Common myeloid progenitor, CD34-positive (primary cell): ENCODE results near the gene ERAP2.
"Not testable (repeated sequence)": the region's sequence is repeated elsewhere in the genome, so short reads cannot be mapped to it uniquely, and the experiment has no call there.

Source experiments
- CTCF ChIA-PET: fragments of 350-600 bp; sonication (Branson Sonifier 250); formaldehyde crosslinking; loops from one replicate; lab custom pipeline; 2021; ENCODE audit warnings: antibody characterized with exemption; lab: Charles Lee
- POLR2A ChIA-PET: fragments of 350-600 bp; sonication (Branson Sonifier 250); formaldehyde crosslinking; loops from one replicate; lab custom pipeline; 2021; ENCODE audit warnings: antibody characterized with exemption; lab: Charles Lee
- DNase-seq, 3 donors: peaks; one replicate each; pipeline versions ENCODE4 v3.0.0 to v3.0.0-alpha.2; 2013
- H3K27ac ChIP-seq, 2 experiments: 1 replicate in 1 of 2; 2 replicates in 1 of 2; pipeline ENCODE4 v1.7.0; 2013; ENCODE audit warnings: inconsistent platforms in 2 of 2, low read length in 2 of 2, mild to moderate bottlenecking in 2 of 2, low read depth in 1 of 2, moderate library complexity in 1 of 2; ENCODE audit not compliant: severe bottlenecking in 2 of 2, insufficient read depth in 1 of 2, poor library complexity in 1 of 2
- H3K27me3 ChIP-seq, 5 experiments: replicated peaks in 2 of 5; 1 replicate in 3 of 5; 2 replicates in 2 of 5; pipeline versions ENCODE4 v1.6.1 to v1.7.0; 2013; ENCODE audit warnings: low read length in 4 of 5, mild to moderate bottlenecking in 2 of 5, moderate library complexity in 2 of 5, inconsistent platforms in 1 of 5; ENCODE audit not compliant: insufficient read depth in 5 of 5, control insufficient read depth in 4 of 5
- H3K36me3 ChIP-seq, 4 experiments: 1 replicate in 2 of 4; 2 replicates in 2 of 4; pipeline versions ENCODE4 v1.6.1 to v1.7.0; 2013; ENCODE audit warnings: low read length in 3 of 4, control low read depth in 1 of 4, mild to moderate bottlenecking in 1 of 4; ENCODE audit not compliant: control insufficient read depth in 4 of 4, insufficient read depth in 4 of 4
- H3K4me1 ChIP-seq, 4 experiments: 1 replicate in 3 of 4; 2 replicates in 1 of 4; pipeline versions ENCODE4 v1.6.1 to v1.7.1; 2013; ENCODE audit warnings: low read length in 3 of 4, mild to moderate bottlenecking in 3 of 4, control low read depth in 1 of 4, inconsistent platforms in 1 of 4, moderate library complexity in 1 of 4; ENCODE audit not compliant: control insufficient read depth in 4 of 4, insufficient read depth in 4 of 4; ENCODE audit errors: control extremely low read depth in 1 of 4
- H3K4me3 ChIP-seq, 7 experiments: 1 replicate in 4 of 7; 2 replicates in 3 of 7; pipeline versions ENCODE4 v1.5.1 to v1.7.0; 2013; ENCODE audit warnings: mild to moderate bottlenecking in 7 of 7, low read length in 6 of 7, moderate library complexity in 6 of 7, inconsistent platforms in 2 of 7, low read depth in 2 of 7, control low read depth in 1 of 7; ENCODE audit not compliant: insufficient read depth in 4 of 7, control insufficient read depth in 1 of 7; ENCODE audit errors: extremely low read depth in 1 of 7
- H3K9me3 ChIP-seq, 5 experiments: 1 replicate in 4 of 5; 2 replicates in 1 of 5; pipeline versions ENCODE4 v1.6.1 to v1.7.1; 2013; ENCODE audit warnings: low read length in 4 of 5, mild to moderate bottlenecking in 2 of 5, inconsistent platforms in 1 of 5, low read depth in 1 of 5, moderate library complexity in 1 of 5; ENCODE audit not compliant: control insufficient read depth in 4 of 5, insufficient read depth in 2 of 5; ENCODE audit errors: control extremely low read depth in 1 of 5
- WGBS: methylation state at CpG from one replicate; pipeline ENCODE4 v1.1.5; 2013; ENCODE audit not compliant: insufficient coverage; 5-methylcytosine and 5-hydroxymethylcytosine counted together

Gene ERAP2

DNA sequence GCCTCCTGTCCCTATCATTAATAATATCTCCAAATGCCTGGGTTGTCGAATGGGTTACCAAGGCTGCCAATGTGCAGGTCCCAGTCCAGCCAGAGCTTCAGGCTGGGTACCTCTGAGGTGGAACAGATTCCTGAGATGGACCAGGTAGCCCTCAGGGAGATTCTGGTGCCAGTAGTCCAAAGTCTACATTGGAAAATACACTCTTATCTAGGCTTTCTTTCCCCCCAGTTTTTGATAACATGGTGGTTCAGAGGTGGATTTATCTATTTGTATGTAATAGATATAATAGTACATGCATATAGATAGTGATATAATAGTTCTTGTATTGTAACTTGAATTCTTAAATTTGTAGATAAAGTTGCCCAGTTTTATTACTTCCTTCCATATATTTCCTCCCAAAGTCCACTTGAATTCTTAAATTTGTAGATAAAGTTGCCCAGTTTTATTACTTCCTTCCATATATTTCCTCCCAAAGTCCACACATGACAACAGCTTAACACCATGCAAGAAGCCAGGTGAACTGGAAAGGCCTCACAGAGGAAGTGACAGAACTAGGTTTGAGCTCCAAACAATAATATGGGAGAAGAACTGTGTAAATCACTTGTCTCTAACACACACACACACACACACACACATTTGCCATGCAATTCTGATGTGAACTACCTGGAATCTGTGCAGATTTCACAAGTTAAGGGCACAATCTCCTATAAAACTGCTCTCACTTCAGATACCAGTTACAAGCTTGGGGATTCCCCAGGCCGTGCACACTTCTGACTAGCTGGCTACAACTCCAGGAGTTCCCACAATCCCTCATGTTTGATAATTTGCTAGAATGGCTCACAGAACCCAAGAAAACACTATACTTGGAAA lies 37.9 kb upstream of the ERAP2 start:
- WGBS: 65% methylated on average over 2 of the region's 2 CpGs
- no peaks in the 10 kb centered on the region for H3K9me3 ChIP-seq
- no peak overlapping the region for H3K27ac ChIP-seq
- peaks cover 0 to 33% (median 13%) of the 10 kb centered on the region in 4 experiments for H3K4me1 ChIP-seq
- H3K36me3 ChIP-seq: no peaks in the 10 kb centered on the region
- peak in 1 of 3 donors; percentile 24 for DNase-seq
- no peaks in the 10 kb centered on the region for H3K27me3 ChIP-seq
- ChIA-PET CTCF (interaction anchor here (1.0 to 1.7 kb wide), 5 partner anchors 12 to 30 kb away, joined by 3 to 7 read pairs (median 3); no protein-coding TSS in a partner anchor), POLR2A (no interaction called here)
- peak overlapping the region in 1 of 7 experiments; percentile 19 for H3K4me3 ChIP-seq

DNA sequence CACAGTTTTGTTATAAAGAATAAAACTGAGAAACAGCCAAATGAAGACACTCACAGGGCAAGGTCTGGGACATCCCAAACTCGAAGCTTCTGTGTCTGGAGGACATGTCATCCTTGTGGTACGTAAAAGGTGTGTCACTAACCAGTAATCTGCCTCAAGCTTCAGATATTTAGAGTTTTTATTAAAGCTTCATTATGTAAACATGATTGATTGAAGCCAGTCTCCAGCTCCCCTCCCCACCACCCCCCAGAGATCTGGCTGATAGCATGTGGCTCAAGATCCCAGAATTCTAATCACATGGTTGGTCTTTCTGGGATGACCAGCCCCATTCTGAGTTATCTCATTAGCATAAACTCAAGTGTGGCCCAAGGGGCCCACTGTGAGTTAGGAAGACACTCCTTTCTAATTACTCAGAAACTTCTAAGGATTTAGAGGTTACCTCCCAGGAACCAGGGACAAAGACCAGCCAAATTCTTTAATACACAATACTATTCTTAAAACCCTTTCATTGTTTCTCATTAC lies 37.2 kb upstream of the ERAP2 start:
- ChIA-PET POLR2A (no interaction called here), CTCF (interaction anchor here (1.0 to 1.7 kb wide), 5 partner anchors 13 to 30 kb away, joined by 3 to 7 read pairs (median 3); no protein-coding TSS in a partner anchor)
- no peaks in the 10 kb centered on the region for H3K36me3 ChIP-seq
- DNase-seq: no peak
- WGBS: 100% methylated on average over 1 of the region's 2 CpGs
- peaks cover 0 to 35% (median 13%) of the 10 kb centered on the region in 4 experiments for H3K4me1 ChIP-seq
- no peak overlapping the region for H3K27ac ChIP-seq
- no peaks in the 10 kb centered on the region for H3K9me3 ChIP-seq
- H3K27me3 ChIP-seq: no peaks in the 10 kb centered on the region
- no peak overlapping the region for H3K4me3 ChIP-seq

DNA sequence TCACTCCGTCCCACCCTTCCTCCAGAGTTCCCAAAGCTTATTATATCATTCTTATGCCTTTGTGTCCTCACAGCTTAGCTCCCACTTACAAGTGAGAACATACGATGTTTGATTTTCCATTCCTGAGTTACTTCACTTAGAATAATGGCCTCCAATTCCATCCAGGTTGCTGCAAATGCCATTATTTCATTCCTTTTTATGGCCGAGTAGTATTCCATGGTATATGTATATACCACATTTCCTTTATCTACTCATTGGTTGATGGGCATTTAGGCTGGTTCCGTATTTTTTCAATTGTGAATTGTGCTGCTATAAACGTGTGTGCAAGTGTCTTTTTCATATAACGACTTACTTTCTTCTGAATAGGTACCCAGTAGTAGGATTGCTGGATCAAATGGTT lies 34.4 kb upstream of the ERAP2 start:
- DNase-seq, H3K9me3 ChIP-seq, H3K4me3 ChIP-seq, H3K27ac ChIP-seq, CTCF ChIA-PET, H3K36me3 ChIP-seq, H3K27me3 ChIP-seq: not testable (repeated sequence)
- peaks cover 0 to 29% (median 9%) of the 10 kb centered on the region in 4 experiments for H3K4me1 ChIP-seq
- POLR2A ChIA-PET: interaction anchor here (0.6 kb wide), 1 partner anchor 15 kb away, joined by 3 read pairs; no protein-coding TSS in a partner anchor
- WGBS: 97% methylated on average over 4 of the region's 6 CpGs

DNA sequence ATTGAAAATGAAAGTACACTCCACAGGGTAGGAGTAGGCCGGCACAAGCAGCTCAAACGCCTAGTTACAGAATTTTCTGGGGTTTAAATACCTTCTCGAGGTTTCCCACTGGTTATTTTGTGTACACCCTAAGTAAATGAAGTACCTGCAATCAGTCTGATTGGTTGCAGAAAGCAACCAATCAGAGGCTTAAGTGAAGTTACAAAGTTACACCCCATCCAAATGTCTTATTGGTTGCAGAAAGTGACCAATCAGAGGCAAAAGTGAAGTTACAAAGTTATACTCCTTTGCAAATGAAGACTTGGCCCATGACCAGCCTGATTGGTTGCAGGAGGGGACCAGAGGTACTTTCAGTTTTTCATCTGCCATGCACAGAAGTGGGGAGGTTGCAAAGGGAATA lies 33.2 kb upstream of the ERAP2 start:
- no peaks in the 10 kb centered on the region for H3K36me3 ChIP-seq
- H3K27me3 ChIP-seq: no peaks in the 10 kb centered on the region
- H3K4me1 ChIP-seq: peaks cover 0 to 27% (median 7%) of the 10 kb centered on the region in 4 experiments
- no peaks in the 10 kb centered on the region for H3K9me3 ChIP-seq
- no peak overlapping the region for H3K4me3 ChIP-seq
- H3K27ac ChIP-seq: no peak overlapping the region
- CTCF ChIA-PET: no interaction called here
- POLR2A ChIA-PET: no interaction called here
- 100% methylated on average over 3 of the region's 3 CpGs for WGBS
- no peak for DNase-seq

DNA sequence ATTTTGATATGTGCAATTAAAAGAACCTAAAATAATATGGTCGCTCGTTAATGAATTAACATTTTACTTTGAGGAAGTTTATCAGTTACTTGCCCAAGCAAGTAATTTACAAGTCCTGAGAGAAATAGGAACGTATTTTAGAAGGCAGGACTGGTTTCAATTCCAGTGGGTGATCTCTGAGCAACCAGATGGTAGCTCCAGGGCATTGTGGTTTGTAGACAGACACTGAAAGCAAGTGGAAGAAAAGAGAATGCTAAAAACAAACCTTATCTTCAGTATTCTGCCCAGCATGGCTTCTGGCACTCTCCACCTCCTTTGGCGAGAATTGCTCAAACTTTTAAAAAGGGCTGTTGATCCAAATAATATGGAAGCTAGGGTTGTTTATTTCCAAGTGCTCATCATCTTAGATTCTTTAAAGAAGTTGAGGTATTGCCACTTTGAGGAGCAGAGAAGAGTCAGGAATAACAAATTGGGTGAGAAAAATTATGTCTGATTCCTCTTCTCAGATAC lies 31.8 kb upstream of the ERAP2 start:
- Histone ChIP-seq H3K27ac (no peak overlapping the region), H3K27me3 (no peaks in the 10 kb centered on the region), H3K36me3 (no peaks in the 10 kb centered on the region), H3K4me1 (peaks cover 0 to 17% (median 0%) of the 10 kb centered on the region in 4 experiments), H3K9me3 (peaks cover 0 to under 1% (median 0%) of the 10 kb centered on the region in 5 experiments), H3K4me3 (no peak overlapping the region)
- WGBS: 82% methylated on average over 2 of the region's 4 CpGs
- peak in 2 of 3 donors; percentile 35 to 54 for DNase-seq
- POLR2A ChIA-PET: no interaction called here
- CTCF ChIA-PET: interaction anchor here (0.9 to 1.5 kb wide), 2 partner anchors 24 to 27 kb away, joined by 3 read pairs; no protein-coding TSS in a partner anchor

DNA sequence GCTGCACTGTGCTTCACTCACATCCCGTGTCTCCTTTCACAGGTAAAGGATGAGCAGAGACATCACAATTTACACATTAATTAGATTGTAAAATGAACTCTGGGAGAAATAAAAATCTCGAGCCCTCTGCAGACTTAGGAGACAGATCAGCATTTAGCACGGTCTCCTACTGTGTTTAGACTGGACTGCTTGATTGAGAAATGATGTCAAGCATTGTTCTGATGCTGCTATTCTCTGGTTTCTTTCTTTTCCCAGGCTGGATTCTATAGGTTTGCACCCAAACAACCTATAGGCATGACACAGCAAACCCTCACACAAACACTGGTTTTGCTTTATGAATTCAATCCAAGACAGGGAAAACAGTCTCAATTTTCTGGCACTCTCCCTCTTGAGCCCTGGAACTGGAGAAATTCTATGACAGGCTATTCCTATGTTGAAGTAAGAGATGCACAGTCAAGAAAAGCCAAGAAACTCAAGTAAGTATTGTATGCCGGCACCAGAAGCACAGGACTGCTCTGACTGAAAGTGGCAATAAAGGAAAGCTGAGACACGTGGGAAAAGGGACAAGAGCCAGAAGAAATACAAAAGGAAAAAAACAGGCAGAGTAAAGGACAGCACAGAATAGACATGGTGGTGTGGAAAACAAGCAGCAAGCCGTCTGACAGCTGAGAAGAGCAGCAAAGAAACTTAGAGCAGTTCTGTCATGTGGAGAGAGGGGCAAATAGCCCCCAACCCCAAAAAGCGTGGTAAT lies 24.8 kb upstream of the ERAP2 start:
- peaks cover 0 to 3% (median 0%) of the 10 kb centered on the region in 5 experiments for H3K9me3 ChIP-seq
- H3K36me3 ChIP-seq: no peaks in the 10 kb centered on the region
- CTCF ChIA-PET: no interaction called here
- H3K27ac ChIP-seq: no peak overlapping the region
- POLR2A ChIA-PET: no interaction called here
- H3K27me3 ChIP-seq: no peaks in the 10 kb centered on the region
- WGBS: 90% methylated on average over 2 of the region's 7 CpGs
- DNase-seq: no peak
- no peak overlapping the region for H3K4me3 ChIP-seq
- H3K4me1 ChIP-seq: peaks cover 0 to 6% (median 3%) of the 10 kb centered on the region in 4 experiments
